22Rv1 (cell line): ENCODE data around the gene ANO2.

ENCODE experiments used
- ZFX ChIP-seq: fragments of 450-650 bp; IDR thresholded peaks from 2 replicates; pipeline ENCODE4 v1.6.1; 2017; ENCODE audit warnings: antibody characterized with exemption, borderline replicate concordance
- TF ChIP-seq, protein P1 (sequence below): fragments of 450-650 bp; IDR thresholded peaks from 2 replicates; pipeline ENCODE4 v1.5.1; 2017; ENCODE audit warnings: mild to moderate bottlenecking

- TF ChIP-seq, protein P1, sequence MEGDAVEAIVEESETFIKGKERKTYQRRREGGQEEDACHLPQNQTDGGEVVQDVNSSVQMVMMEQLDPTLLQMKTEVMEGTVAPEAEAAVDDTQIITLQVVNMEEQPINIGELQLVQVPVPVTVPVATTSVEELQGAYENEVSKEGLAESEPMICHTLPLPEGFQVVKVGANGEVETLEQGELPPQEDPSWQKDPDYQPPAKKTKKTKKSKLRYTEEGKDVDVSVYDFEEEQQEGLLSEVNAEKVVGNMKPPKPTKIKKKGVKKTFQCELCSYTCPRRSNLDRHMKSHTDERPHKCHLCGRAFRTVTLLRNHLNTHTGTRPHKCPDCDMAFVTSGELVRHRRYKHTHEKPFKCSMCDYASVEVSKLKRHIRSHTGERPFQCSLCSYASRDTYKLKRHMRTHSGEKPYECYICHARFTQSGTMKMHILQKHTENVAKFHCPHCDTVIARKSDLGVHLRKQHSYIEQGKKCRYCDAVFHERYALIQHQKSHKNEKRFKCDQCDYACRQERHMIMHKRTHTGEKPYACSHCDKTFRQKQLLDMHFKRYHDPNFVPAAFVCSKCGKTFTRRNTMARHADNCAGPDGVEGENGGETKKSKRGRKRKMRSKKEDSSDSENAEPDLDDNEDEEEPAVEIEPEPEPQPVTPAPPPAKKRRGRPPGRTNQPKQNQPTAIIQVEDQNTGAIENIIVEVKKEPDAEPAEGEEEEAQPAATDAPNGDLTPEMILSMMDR = no peak
- no peak for TF ChIP-seq ZFX
Measured at GRCh38 chr12:5954661-5955060, 9.6 kb upstream of the ANO2 start.
